Measurements from ENCODE around the gene ALDH8A1. TPM values are rescaled to one million over a fixed set of nuclear protein-coding genes. Genes with fewer than 3 reads are reported as not detected.

The ALDH8A1 gene
- total RNA-seq, 2 experiments from 2014 or later, result 0.84 to 2.5 TPM

Small RNA genes lying within 50 kb of the gene (microRNA-seq; reads per million reads assigned to microRNA genes)
- 12.8 reads per million, percentile 35 among the genes with 10 or more reads in this experiment for gene MIR3662

Other genes with a start within 250 kb of the ALDH8A1 start
- 100 to 1,000 TPM in 1 of 2 experiments, 10 to 100 TPM in 1; 92.2 to 112 TPM for gene HBS1L, start 104.7 kb upstream of the ALDH8A1 start, total RNA-seq
- gene MYB, start 231.2 kb upstream of the ALDH8A1 start, total RNA-seq, result 10 to 100 TPM; 47.0 to 73.6 TPM

Data from activated CD8-positive, alpha-beta memory T cell treated with anti-CD3 and anti-CD28 coated beads, Interleukin-2, amount 10 ng/mL, durations not matched to agents 7 days and 5 days (primary cell).